GM18861 (cell line): ENCODE measurements around the gene HCAR3.
"Not testable (repeated sequence)": the region's sequence is repeated elsewhere in the genome, so short reads cannot be mapped to it uniquely, and the experiment has no call there.

Source experiments
- ATAC-seq: cut with Tn5 transposase; IDR thresholded peaks from one replicate; pipeline ENCODE4 v1.9.1; 2021; ENCODE audit not compliant: unreplicated experiment

Gene HCAR3

DNA sequence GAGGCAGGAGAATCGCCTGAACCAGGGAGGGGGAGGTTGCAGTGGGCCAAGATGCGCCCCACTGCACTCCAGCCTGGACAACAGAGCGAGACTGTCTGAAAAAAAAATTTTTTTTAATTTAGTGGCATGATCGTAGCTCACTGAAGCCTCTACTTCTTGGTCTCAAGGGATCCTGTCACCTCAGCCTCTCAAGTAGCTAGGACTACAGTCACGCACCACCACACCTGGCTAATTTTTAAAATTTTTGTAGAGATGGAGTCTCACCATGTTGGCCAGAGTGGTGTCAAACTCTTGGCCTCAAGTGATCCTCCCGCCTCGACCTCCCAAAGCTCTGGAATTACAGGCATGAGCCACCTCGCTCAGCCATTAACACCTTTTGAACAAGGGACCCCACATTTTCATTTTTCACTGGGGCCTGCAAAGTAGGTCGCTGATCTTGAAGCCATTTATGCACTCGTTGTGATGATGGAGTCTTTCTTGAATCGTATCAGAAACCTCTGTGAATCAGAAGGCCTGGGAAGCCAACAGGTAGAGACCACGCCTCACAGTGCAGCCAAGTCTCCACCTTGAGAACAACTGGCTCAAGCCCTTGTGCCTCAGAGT, 8.1 kb upstream of the HCAR3 start:
- ATAC-seq: peak; percentile 36

DNA sequence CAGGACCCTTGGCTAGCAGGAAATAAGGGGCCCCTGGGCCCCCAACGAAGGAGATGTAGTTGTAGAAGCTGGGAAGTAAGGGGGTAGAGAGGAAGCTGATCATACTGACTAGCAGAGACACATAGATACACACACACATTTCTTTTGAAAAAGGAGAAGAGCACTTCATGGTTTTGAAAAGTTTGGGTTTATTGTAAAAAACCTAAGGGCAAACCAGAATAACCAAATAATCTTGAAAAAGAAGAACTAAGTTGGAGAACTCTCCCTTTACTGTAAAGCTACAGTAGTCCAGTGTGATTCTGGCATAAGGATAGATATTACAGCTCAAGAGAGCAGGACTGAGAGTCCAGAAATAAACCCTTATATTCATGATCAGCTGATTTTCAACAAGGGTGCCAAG, 5.8 kb upstream of the HCAR3 start:
- ATAC-seq: no peak

DNA sequence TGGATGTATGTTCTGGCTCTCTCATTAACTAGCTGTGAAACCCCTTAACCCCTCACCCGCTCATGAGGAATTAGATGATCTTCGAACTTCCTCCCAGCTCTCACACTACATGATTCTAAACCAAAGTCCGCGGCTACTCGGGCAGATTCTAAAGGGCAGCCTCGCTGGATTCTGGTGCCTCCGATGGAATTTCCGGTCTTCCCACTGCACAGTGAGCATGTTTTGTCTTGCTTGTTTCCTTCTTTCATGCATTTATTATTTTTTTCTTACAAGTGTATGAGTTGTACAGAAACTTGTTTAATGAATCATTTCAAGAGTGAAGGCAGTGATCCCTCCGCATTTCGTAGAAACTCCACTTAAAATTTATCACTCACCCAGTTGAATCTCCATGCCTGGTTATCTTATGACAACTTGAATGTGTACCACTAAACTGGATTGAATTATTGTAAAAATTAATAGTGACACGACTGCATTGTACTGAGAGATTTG, 4.5 kb upstream of the HCAR3 start:
- no peak for ATAC-seq

DNA sequence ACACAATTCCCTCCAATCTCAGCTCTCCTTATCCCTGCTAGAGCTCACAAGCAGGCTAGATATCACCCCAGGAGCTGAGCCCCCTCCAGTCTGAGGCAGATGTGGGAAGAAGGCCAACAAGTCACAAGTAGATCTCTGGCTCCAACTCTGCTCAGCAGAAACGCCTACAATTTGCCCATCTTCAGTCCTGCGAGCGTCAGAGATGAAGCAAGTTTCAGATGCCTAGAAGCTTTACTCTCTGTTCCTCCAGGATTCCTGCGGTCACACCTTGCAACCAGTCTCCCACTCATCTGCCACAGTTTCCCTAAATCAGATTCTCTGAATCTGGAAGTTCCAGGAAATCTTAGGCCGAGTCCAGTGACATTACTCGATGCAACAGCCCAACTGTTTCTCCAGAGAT, 1.4 kb downstream of the HCAR3 start:
- not testable (repeated sequence) for ATAC-seq

DNA sequence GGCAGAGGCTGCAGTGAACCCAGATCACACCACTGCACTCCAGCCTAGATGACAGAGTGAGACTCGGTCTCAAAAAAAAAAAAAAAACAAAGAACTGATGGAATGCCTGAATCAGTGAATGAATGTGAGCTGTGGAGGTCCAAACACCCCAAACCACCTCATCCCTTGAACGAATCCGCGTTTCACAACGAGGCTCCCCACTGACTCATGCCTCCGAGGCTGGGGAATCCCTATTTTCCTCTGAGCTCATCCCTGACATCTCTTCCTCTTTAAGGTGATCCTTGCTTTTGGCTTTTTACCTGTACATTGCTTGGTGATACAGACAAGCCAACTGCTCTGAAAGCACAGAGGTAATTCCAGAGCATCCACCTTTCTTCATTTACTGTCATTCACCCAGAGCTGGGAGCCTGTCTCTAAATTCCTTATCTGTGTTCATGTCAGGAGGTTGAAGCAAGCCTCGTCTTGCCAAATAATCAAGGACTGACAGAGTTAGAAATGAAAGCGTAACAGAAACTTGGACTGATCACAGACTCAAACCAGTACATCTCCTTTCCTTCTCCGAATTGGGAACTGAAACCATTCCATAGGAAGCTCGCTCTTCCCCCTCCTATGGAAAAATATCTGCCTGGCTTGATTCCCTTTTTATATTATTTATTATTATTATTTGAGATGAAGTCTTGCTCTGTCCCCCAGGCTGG, 3.0 kb downstream of the HCAR3 start:
- not testable (repeated sequence) for ATAC-seq

DNA sequence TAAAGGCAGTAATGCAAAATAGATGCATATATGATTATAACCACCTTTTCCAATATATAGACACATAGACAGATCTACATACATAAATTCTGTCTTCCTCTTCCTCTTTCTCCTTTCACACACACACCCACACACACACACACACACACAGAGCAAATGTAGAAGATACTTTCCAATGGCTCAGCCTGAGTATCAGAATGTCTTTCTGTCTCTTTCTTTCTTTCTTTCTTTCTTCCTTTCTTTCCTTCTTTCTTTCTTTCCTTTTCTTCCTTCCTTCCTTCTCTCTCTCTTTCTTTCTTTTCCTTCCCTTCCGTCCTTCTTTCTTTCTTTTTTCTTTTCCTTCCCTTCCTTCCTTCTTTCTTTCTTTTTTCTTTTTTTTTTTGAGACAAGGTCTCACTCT, 5.3 kb downstream of the HCAR3 start:
- ATAC-seq: not testable (repeated sequence)

DNA sequence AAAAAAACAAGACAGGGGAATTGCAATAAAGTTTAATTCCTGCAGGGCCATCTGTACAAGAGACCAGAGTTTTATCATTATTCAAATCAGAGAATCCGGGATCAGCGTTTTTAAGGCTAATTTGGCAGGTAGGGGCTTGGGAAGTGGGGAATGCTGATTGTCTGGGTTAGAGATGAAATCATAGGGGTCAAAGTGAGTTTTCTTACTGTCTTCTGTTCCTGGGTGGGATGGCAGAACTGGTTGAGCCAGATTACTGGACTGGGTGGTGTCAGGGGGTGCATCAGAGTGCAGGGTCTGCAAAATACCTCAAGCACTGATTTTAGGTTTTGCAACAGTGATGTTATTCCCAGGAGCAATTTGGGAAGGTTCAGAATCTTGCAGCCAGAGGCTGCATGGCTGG, 6.3 kb downstream of the HCAR3 start:
- not testable (repeated sequence) for ATAC-seq

DNA sequence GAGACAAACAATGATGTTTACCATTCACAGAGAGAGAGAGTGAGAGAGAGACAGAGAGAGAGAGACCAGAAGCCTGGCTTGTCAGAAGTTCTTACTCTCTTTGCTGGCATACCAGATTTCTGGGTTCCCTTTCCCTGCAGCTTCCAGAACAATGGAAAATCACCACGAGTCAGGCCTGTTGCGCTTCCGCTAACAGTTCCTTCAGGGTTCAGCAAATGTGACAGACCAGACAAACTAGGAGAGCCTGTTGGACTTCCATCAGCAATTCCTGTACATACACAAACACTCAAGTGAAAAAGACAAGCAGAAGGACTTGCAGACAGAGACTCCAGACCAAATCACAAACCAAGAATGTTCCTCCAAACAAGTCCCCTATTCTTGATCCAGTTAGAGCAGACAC, 7.3 kb downstream of the HCAR3 start:
- ATAC-seq: not testable (repeated sequence)

DNA sequence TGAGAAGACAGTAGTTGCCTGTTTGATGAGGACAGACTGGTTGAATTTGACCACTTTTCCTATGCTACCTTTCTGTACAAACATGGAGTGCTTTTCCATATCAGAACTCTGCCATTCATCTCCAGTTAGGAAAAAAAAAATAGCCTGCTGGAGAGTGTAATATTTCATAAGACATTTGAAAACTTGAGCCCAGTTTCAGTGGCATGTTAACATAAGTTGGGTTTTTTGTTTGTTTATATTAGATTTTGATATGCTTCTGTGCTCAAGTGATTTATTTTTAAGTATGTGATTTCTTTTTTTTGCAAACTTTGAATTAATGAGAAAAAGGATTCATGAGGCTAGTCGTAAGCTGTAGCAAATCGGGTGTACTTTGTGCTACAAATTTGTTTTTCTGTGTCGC, 12.8 kb downstream of the HCAR3 start:
- ATAC-seq: not testable (repeated sequence)

DNA sequence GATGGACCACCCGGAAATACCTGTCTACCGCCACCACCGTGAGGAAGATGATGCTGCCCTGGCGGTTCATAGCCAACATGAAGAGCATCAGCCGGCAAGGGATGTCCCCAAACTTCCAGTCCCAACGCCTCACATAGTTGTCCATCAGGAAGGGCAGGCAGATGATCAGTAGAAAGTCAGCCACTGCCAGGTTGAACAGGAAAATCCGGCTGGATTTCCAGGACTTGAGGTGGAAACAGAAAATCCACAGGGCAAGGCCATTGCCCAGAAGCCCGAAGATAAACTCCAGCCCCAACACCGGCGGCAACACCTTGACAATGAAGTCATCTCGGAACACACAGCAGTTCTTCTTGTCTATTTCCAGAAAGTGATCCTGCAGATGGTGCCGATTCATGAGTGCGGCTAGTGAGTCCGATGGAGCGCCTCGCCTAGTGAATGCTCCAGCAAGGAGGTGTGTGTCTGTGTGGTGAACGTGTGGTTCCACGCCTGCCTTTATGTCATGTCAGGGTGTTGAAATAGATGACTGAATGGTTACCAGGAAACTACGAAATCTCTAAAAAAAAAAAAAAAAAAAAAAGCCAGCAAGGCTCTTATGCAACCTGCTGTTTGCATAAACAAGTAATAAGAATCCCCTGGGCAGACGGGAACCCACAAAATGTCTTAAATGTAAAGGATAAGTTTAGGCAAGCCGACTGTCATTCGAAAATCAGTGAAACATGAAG, 13.6 kb downstream of the HCAR3 start, which contains the start of gene HCAR2:
HCAR2 (minus strand) TSS at position 468 of the 722 bp plus-strand sequence; CDS start at position 394, 74 bp downstream.
- ATAC-seq: not testable (repeated sequence)

DNA sequence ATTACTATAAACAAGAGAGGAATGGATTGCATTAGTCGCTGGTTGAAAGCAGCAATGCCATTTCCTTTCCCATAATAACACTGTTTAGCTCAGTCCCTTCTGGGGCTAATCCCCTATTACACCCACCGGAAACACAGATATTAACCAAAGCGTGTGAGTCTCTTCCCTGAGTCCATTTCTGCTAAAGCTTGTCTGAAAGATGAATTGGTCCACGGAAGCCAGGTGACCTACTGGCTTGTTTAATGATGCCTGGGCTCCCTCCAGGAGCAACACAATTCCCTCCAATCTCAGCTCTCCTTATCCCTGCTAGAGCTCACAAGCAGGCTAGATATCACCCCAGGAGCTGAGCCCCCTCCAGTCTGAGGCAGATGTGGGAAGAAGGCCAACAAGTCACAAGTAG, 15.1 kb downstream of the HCAR3 start:
- not testable (repeated sequence) for ATAC-seq

DNA sequence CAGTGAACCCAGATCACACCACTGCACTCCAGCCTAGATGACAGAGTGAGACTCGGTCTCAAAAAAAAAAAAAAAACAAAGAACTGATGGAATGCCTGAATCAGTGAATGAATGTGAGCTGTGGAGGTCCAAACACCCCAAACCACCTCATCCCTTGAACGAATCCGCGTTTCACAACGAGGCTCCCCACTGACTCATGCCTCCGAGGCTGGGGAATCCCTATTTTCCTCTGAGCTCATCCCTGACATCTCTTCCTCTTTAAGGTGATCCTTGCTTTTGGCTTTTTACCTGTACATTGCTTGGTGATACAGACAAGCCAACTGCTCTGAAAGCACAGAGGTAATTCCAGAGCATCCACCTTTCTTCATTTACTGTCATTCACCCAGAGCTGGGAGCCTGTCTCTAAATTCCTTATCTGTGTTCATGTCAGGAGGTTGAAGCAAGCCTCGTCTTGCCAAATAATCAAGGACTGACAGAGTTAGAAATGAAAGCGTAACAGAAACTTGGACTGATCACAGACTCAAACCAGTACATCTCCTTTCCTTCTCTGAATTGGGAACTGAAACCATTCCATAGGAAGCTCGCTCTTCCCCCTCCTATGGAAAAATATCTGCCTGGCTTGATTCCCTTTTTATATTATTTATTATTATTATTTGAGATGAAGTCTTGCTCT, 16.4 kb downstream of the HCAR3 start:
- not testable (repeated sequence) for ATAC-seq

DNA sequence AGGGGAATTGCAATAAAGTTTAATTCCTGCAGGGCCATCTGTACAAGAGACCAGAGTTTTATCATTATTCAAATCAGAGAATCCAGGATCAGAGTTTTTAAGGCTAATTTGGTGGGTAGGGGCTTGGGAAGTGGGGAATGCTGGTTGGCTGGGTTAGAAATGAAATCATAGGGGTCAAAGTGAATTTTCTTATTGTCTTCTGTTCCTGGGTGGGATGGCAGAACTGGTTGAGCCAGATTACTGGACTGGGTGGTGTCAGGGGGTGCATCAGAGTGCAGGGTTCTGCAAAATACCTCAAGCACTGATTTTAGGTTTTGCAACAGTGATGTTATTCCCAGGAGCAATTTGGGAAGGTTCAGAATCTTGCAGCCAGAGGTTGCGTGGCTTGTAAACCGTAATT, 19.7 kb downstream of the HCAR3 start:
- ATAC-seq: not testable (repeated sequence)

DNA sequence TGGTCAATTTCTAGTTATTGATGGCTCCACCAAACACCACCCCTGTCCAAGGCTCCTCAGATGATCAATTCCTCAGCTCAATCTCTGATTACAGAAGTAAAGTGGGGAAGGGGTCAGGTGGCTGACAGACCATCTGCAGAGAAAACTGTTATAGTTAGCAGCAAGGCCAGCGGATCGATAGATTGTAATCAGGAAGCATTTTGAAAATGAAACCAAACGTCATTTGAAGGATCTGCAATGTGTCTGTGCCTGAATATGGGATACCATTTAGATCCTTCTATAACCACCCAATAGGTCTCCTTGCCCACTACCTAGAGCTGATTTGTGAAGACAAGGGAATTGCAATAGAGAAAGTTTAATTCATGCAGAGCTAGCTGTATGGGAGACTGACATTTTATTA, 25.0 kb downstream of the HCAR3 start:
- no peak for ATAC-seq

DNA sequence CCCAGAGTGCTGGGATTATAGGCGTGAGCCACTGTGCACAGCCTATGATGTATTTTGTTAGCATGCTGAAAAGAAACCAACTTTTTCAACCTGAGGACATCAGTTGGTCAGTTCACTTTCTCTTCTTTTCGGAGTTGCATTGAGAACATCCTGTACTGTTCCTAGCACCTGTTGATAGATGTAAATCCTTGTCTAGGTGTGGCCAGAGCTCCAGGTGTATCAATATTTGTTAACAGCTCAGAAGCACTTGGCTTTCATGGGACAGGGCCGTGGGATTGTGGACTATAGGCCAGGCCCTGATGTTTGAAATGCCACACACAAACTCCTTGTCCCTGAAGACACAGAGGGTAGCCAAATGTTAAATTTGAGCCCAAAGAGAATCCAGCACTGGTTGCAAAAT, 28.3 kb downstream of the HCAR3 start:
- ATAC-seq: no peak

DNA sequence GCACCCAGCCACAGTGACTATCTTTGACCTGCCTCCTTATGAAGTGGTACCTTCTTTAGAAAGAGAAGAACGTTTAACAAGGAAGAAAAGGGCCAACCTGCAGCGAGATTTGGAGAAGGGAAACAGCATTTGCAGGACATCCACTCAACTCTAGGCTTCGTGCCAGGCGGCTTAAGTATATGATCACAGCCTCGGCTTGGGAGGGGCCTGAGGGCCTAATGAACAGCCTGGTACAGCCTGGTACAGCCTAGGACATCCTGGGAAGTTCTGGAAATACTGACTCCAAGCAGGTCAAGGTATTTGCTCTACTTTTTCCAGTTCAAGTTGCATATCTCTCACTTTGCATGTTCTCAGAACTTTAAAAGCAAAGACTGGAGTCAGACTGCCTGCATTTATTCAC, 29.5 kb downstream of the HCAR3 start:
- no peak for ATAC-seq

DNA sequence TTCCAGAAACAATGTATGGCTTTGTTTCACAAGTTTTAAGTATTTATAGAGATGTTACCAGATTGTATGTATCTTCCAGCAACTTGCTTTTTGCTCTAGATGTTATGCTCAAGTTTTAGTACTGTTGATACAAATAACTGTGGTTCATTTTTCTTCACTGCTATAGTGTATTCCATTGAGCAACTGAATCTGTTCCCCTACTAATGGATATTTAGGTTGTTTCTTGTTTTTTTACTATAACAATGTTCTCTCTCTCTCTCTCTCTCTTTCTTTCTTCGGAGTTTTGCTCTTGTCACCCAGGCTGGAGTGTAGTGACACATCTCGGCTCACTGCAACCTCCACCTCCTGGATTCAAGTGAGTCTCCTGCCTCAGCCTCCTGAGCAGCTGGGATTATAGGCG, 30.1 kb downstream of the HCAR3 start:
- ATAC-seq: no peak

DNA sequence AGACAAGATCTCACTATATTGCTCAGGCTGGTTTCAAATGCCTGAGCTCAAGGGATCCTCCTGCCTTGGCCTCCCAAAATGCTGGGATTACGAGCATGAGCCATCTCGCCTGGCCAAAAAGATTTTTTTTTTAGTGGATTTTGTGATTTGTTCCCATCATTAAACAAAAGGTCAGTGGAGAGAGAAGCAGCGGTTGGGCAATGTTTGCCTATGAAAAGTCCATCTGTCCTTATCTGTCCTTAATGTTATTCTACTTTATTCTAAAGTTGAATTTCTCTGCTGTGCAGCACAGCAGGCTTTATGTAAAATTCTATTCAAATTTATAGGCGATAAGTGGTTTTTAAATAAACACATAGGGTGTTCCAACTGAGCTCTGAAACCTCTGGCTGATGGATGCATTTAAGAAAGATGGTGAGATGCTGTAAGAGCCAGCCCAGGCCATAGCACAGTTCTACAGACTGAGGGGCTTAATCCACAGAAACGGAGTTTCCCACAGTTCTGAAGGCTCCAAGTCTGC, 32.3 kb downstream of the HCAR3 start:
- ATAC-seq: no peak

DNA sequence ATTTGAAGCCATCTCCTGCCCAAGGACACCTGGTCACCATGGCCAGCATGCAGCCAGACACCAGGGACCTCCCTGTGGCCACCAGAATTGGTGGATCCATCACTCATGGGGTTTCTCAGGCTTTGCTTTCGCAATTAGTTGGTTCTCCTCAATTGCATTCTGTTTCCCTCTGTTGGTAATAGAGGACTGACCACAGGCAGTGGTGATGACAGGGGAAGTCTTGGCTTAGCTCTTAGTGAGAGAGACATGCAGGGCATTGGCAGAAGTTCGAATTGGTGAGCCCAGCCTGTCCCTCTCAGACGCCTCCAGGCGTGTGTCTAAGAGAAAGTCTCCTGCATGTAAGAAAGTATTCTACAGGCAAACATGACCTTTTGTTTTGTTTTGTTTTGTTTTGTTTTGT, 34.8 kb downstream of the HCAR3 start:
- ATAC-seq: no peak

DNA sequence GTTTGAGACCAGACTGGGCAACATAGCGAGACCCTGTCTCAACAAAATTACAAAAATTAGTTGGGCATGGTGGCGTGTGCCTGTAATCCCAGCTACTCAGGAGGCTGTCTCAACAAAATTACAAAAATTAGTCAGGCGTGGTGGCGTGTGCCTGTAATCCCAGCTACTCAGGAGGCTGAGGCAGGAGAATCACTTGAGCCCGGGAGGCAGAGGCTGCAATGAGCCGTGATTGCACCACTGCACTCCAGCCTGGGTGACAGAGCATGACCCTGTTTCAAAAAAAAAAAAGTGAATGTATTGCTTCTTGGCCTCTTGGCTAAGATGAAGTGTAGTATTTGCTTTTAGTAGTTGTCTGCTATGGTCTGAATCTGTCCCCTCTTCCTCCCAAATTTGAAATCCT, 35.6 kb downstream of the HCAR3 start:
- ATAC-seq: not testable (repeated sequence)

DNA sequence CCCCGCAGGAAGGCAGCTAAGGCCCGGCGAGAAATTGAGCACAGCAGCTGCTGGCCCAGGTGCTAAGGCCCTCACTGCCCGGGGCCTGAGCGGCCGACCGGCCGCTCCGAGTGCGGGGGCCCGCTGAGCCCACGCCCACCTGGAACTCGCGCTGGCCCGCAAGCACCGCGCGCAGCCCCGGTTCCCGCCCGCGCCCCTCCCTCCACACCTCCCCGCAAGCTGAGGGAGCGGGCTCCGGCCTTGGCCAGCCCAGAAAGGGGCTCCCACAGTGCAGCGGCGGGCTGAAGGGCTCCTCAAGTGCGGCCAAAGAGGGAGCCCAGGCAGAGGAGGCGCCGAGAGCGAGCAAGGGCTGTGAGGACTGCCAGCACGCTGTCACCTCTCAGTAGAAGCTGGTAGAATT, 39.8 kb downstream of the HCAR3 start:
- not testable (repeated sequence) for ATAC-seq
